ENCODE measurements around the gene TAT.

GRCh38 chr16:71623597-71623996 is 46.7 kb upstream of the TAT start:
- TF ChIP-seq CTCF (IDR thresholded peaks at IDR 0.05) (no peak), POLR2AphosphoS5 (IDR thresholded peaks at IDR 0.05) (no peak), POLR2A (IDR thresholded peaks at IDR 0.05) (no peak)

Measured in suprapubic skin (tissue), 4 donors.